ENCODE measurements around the gene REN. TPM values are rescaled to one million over a fixed set of nuclear protein-coding genes. Genes with fewer than 3 reads are reported as not detected.

Gene REN
- total RNA-seq, 4 donors from 2014 or later = 0.38 to 0.99 TPM; not detected in 2

DNA sequence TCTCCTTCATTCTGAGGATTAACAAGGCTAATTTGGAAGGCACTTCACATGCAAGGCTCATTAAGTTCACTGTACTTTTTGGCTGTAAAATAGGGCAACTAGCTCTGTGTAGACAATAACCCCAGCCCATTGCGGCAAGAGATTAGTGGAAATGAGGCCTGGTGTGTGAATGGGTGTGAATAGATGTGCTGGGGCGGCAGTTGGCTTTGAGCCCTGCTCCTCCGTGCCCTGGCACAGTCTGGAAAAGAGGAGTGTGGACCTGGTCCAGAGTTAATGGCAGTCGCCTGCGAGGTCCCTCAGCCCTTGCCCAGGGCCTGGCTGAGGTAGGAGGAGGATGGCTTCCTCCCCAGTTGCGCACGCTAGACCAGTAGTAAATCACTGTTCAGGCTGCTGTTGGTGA, 25.3 kb upstream of the REN start:
- WGBS, 2 donors = 47 to 75% methylated on average over 7 of the region's 7 CpGs
- DNase-seq = no peak
- H3K27ac ChIP-seq = no peak overlapping the region

DNA sequence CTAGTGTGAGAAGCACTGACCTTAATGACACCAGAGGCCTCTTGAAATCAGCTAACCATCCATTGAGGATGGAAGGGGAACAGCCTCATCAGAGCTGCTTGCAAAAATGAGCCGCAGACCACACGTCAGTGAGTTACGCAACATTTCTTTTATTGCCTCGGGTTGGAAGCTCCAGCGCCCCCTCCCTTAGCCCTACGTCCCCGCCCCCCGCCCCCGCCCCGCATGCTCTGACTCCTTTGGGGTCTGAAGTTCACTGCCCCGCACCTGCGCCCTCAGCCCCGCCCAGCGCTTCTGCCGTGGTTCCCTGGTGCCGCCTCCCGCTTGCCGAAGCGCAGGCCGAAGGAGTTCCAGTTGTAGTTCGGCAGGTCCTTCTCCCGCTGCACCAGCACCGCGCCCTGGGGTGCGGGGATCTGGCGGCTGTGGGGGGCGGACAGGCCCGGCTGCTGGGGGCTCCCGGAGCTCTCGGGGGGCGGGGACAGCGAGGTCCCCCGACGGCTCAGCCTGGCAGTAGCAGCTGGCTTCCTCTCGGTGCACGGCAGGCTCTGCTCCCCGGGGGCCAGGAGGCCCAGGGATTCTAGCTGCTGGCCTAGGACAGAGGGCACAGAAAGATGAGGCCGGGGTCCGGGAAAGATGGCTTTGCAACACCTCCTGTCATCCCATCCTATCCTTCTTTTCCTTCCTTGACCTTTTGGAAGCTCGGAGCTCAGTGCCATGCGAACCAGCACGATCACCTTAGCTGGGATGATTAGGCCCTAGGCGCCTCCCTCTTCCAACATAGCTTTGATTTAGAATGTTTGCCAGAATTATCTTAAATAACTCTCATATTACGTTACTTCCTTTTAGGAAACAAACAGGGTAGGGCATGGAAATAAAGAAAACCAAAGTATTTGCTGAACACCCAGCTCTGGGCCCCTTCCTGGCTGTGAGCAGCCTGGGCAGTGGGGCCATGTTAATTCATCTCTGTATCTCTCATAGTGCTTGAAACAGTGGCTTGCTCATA, 24.4 kb upstream of the REN start:
- peak overlapping the region; percentile 1 to 55 (median 30) for H3K4me3 ChIP-seq
- TF ChIP-seq CTCF (IDR thresholded peaks at IDR 0.05) (no peak), POLR2A (IDR thresholded peaks at IDR 0.05) (no peak)
- DNase-seq = no peak
- no peaks in the 10 kb centered on the region for H3K9me3 ChIP-seq
- intact Hi-C loops (cut with DNase I) = no loop called here
- H3K4me1 ChIP-seq = peaks cover 6 to 25% (median 8%) of the 10 kb centered on the region in 3 donors
- peak overlapping the region in 1 of 4 donors; percentile 36 for H3K27ac ChIP-seq
- no peaks in the 10 kb centered on the region for H3K36me3 ChIP-seq
- H3K27me3 ChIP-seq = peaks cover 0 to 83% (median 0%) of the 10 kb centered on the region in 4 donors
- WGBS, 2 donors = 28 to 45% methylated on average over 8 to 17 of the region's 44 CpGs

More for the DNA sequence above, 25.3 kb upstream of the REN start:
- H3K9me3 ChIP-seq = no peaks in the 10 kb centered on the region
- H3K36me3 ChIP-seq = no peaks in the 10 kb centered on the region
- H3K4me1 ChIP-seq = peaks cover 6 to 25% (median 8%) of the 10 kb centered on the region in 3 donors
- H3K4me3 ChIP-seq = no peak overlapping the region
- peaks cover 0 to 86% (median 0%) of the 10 kb centered on the region in 4 donors for H3K27me3 ChIP-seq
- no peak for TF ChIP-seq CTCF (IDR thresholded peaks at IDR 0.05)
- TF ChIP-seq POLR2A (IDR thresholded peaks at IDR 0.05) = no peak
- intact Hi-C loops (cut with DNase I) = no loop called here

GRCh38 chr1:204188959-204189639, 23.0 kb upstream of the REN start:
- no peak for TF ChIP-seq POLR2A (IDR thresholded peaks at IDR 0.05)
- TF ChIP-seq CTCF (IDR thresholded peaks at IDR 0.05) = no peak
- DNase-seq = no peak
- no peak overlapping the region for H3K4me3 ChIP-seq
- peaks cover 6 to 25% (median 8%) of the 10 kb centered on the region in 3 donors for H3K4me1 ChIP-seq
- peaks cover 0 to 74% (median 0%) of the 10 kb centered on the region in 4 donors for H3K27me3 ChIP-seq
- WGBS, 2 donors = 65 to 71% methylated on average over 8 to 11 of the region's 11 CpGs
- no peaks in the 10 kb centered on the region for H3K9me3 ChIP-seq
- no peaks in the 10 kb centered on the region for H3K36me3 ChIP-seq
- intact Hi-C loops (cut with DNase I) = no loop called here
- H3K27ac ChIP-seq = no peak overlapping the region

- intact Hi-C loops (cut with DNase I) = no loop called here
- DNase-seq = no peak
- WGBS, 2 donors = 68 to 78% methylated on average over 10 of the region's 10 CpGs
- Histone ChIP-seq H3K36me3 (no peaks in the 10 kb centered on the region), H3K9me3 (no peaks in the 10 kb centered on the region), H3K4me3 (no peak overlapping the region), H3K4me1 (peaks cover 6 to 26% (median 8%) of the 10 kb centered on the region in 3 donors), H3K27me3 (peaks cover 0 to 53% (median 0%) of the 10 kb centered on the region in 4 donors), H3K27ac (no peak overlapping the region)
- no peak for TF ChIP-seq CTCF (IDR thresholded peaks at IDR 0.05)
- no peak for TF ChIP-seq POLR2A (IDR thresholded peaks at IDR 0.05)
Measured at GRCh38 chr1:204186597-204186996, 20.5 kb upstream of the REN start.
